Measurements from ENCODE around the gene NLRP1.

DNA sequence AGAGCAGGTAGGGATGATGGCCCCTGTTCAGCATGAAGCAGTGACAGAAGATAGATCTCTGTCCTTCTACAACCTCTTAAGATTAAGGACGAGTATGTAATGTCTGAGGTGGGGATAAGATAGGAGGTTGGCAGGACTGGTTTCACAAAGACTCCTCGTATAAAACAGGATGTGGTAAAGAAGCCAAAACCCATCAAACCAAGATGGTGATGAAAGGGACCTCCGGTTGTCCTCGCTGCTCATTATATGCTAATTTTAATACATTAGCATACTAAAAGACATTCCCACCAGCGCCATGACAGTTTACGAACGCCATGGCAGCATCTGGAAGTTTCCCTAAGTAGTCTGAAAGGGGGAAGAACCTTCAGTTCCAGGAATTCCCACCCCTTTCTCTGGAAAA, 70.7 kb downstream of the NLRP1 start:
- TF ChIP-seq, protein P1, sequence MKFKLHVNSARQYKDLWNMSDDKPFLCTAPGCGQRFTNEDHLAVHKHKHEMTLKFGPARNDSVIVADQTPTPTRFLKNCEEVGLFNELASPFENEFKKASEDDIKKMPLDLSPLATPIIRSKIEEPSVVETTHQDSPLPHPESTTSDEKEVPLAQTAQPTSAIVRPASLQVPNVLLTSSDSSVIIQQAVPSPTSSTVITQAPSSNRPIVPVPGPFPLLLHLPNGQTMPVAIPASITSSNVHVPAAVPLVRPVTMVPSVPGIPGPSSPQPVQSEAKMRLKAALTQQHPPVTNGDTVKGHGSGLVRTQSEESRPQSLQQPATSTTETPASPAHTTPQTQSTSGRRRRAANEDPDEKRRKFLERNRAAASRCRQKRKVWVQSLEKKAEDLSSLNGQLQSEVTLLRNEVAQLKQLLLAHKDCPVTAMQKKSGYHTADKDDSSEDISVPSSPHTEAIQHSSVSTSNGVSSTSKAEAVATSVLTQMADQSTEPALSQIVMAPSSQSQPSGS (CRISPR knock-in tag; IDR thresholded peaks at IDR 0.05) = no peak
- no peak for TF ChIP-seq ZNF224 (CRISPR knock-in tag; IDR thresholded peaks at IDR 0.05)
- no peak for TF ChIP-seq CREB1 (IDR thresholded peaks at IDR 0.05)
- no peak for TF ChIP-seq CREB1 (CRISPR knock-in tag; IDR thresholded peaks at IDR 0.05)
- TF ChIP-seq, protein P2, sequence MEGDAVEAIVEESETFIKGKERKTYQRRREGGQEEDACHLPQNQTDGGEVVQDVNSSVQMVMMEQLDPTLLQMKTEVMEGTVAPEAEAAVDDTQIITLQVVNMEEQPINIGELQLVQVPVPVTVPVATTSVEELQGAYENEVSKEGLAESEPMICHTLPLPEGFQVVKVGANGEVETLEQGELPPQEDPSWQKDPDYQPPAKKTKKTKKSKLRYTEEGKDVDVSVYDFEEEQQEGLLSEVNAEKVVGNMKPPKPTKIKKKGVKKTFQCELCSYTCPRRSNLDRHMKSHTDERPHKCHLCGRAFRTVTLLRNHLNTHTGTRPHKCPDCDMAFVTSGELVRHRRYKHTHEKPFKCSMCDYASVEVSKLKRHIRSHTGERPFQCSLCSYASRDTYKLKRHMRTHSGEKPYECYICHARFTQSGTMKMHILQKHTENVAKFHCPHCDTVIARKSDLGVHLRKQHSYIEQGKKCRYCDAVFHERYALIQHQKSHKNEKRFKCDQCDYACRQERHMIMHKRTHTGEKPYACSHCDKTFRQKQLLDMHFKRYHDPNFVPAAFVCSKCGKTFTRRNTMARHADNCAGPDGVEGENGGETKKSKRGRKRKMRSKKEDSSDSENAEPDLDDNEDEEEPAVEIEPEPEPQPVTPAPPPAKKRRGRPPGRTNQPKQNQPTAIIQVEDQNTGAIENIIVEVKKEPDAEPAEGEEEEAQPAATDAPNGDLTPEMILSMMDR (IDR thresholded peaks at IDR 0.05 in 2 of 3, conservative IDR thresholded peaks at IDR 0.05 in 1 of 3; ENCODE audit: insufficient read depth in 2 of 3, low read depth in 1 of 3, low read length in 3 of 3) = no peak
- no peak for TF ChIP-seq RCOR1 (IDR thresholded peaks at IDR 0.05; ENCODE audit: borderline replicate concordance in 1 of 2, low read depth in 2 of 2, low read length in 2 of 2)
- TF ChIP-seq SMC3 (conservative IDR thresholded peaks at IDR 0.05; ENCODE audit: insufficient read depth, low read depth, low read length) = no peak

All from K562 (cell line).